GM23248 (cell line): Measurements from ENCODE around the gene SMARCD3. TPM values are rescaled to one million over a fixed set of nuclear protein-coding genes. Genes with fewer than 3 reads are reported as not detected.

Experiments
- DNase-seq: peaks from one replicate; pipeline ENCODE4 v3.0.0-alpha.2; 2015
- H2AFZ ChIP-seq: fragments of 200-600 bp; sonication (generic); 2 replicates; pipeline ENCODE4 v1.6.1; 2016; ENCODE audit warnings: antibody characterized with exemption
- H3F3A ChIP-seq: fragments of 200-600 bp; sonication (generic); 2 replicates; pipeline ENCODE4 v1.6.1; 2016; ENCODE audit warnings: mild to moderate bottlenecking, antibody characterized with exemption, mixed run types; ENCODE audit not compliant: insufficient read depth
- H3K27ac ChIP-seq: fragments of 200-600 bp; sonication (generic); 2 replicates; pipeline ENCODE4 v1.5.1; 2016; ENCODE audit warnings: mild to moderate bottlenecking
- H3K27me3 ChIP-seq: fragments of 200-600 bp; sonication (generic); replicated peaks from 2 replicates; pipeline ENCODE4 v1.6.1; 2016; ENCODE audit warnings: mild to moderate bottlenecking; ENCODE audit not compliant: insufficient read depth
- H3K36me3 ChIP-seq: fragments of 200-600 bp; sonication (generic); 2 replicates; pipeline ENCODE4 v1.6.1; 2016; ENCODE audit warnings: low read depth, mild to moderate bottlenecking
- H3K4me1 ChIP-seq: fragments of 200-600 bp; sonication (generic); 2 replicates; pipeline ENCODE4 v1.6.1; 2016; ENCODE audit warnings: mild to moderate bottlenecking; ENCODE audit not compliant: insufficient read depth
- H3K4me2 ChIP-seq: fragments of 200-600 bp; sonication (generic); one replicate; pipeline ENCODE4 v1.6.1; 2016; ENCODE audit warnings: mild to moderate bottlenecking; ENCODE audit not compliant: unreplicated experiment
- H3K4me3 ChIP-seq: fragments of 200-600 bp; sonication (generic); 2 replicates; pipeline ENCODE4 v1.5.1; 2016; ENCODE audit warnings: mild to moderate bottlenecking
- H3K79me2 ChIP-seq: fragments of 200-600 bp; sonication (generic); 2 replicates; pipeline ENCODE4 v1.6.1; 2016; ENCODE audit warnings: mild to moderate bottlenecking; ENCODE audit not compliant: insufficient read depth
- H3K9ac ChIP-seq: fragments of 200-600 bp; sonication (generic); 2 replicates; pipeline ENCODE4 v1.6.1; 2016; ENCODE audit warnings: mild to moderate bottlenecking
- H3K9me2 ChIP-seq: fragments of 200-600 bp; sonication (generic); 2 replicates; pipeline ENCODE4 v1.6.1; 2016; ENCODE audit warnings: mixed run types, mild to moderate bottlenecking, moderate library complexity; ENCODE audit not compliant: insufficient read depth
- H3K9me3 ChIP-seq: fragments of 200-600 bp; sonication (generic); one replicate; pipeline ENCODE4 v1.6.1; 2017; ENCODE audit warnings: low read depth
- H4K20me1 ChIP-seq: fragments of 200-600 bp; sonication (generic); 2 replicates; pipeline ENCODE4 v1.6.0; 2016; ENCODE audit not compliant: insufficient read depth
- EZH2 ChIP-seq: fragments of 200-600 bp; sonication (generic); IDR thresholded peaks from 2 replicates; pipeline ENCODE4 v1.6.1; 2018; ENCODE audit warnings: antibody characterized with exemption, mild to moderate bottlenecking; ENCODE audit not compliant: insufficient read depth, poor library complexity, severe bottlenecking
- EZH2phosphoT487 ChIP-seq: fragments of 200-600 bp; sonication (generic); IDR thresholded peaks from 2 replicates; pipeline ENCODE4 v1.6.1; 2018; ENCODE audit warnings: antibody characterized with exemption, moderate library complexity, mild to moderate bottlenecking, low read depth; ENCODE audit not compliant: insufficient read depth
- WGBS, 2 experiments: methylation state at CpG; one replicate each; pipeline ENCODE4 v1.1.6; 2015 to 2017; ENCODE audit warnings: low lambda C conversion rate in 2 of 2, low coverage in 1 of 2; ENCODE audit errors: missing lambda C conversion rate in 2 of 2; 5-methylcytosine and 5-hydroxymethylcytosine counted together
- in situ Hi-C: fragments of 300-500 bp; cut with MboI; formaldehyde crosslinking; loops from 2 replicates; pipeline ENCODE4 v1.15.0; 2020
- polyA plus RNA-seq: library from polyadenylated mRNA; unstranded; fragments of >200 nt; fragmentation: Nextera tagmentation; extraction: Ambion mirVana; gene quantifications from 2 replicates; pipeline ENCODE4 v1.2.1, GENCODE V29; 2016
- total RNA-seq: library from RNA; depleted of rRNA; stranded (reverse); fragments of >200 nt; shearing (Covaris generic); gene quantifications from 2 replicates; pipeline ENCODE4 v1.2.3, GENCODE V29; 2014; rRNA removed

SMARCD3 gene
- total RNA-seq (32.2 and 34.0 TPM in 2 replicates), polyA plus RNA-seq (19.8 and 22.4 TPM in 2 replicates)

- peak; percentile 73 for DNase-seq
- peak within 1 kb of the TSS; percentile 82 for H3K27ac ChIP-seq
- peak within 1 kb of the TSS; percentile 91 for H3K4me3 ChIP-seq
- 1 to 2% methylated on average over 61 to 69 of the region's 71 CpGs for WGBS, 2 experiments
- H4K20me1 ChIP-seq: no peaks in the 10 kb centered on the region
- H3K4me1 ChIP-seq: peaks cover 13% of the 10 kb centered on the region; the same call in 1 of the 2 replicates
- no peaks in the 10 kb centered on the region for H3K9me3 ChIP-seq
- H3K79me2 ChIP-seq: no peaks in the 10 kb centered on the region
- TF ChIP-seq EZH2phosphoT487 (no peak), EZH2 (no peak)
- H3K9me2 ChIP-seq: no peaks in the 10 kb centered on the region
- H2AFZ ChIP-seq: peak within 1 kb of the TSS; percentile 80
- peak within 1 kb of the TSS; percentile 87 for H3K9ac ChIP-seq
- no peaks in the 10 kb centered on the region for H3K27me3 ChIP-seq
- no peaks in the 10 kb centered on the region for H3K36me3 ChIP-seq
- H3K4me2 ChIP-seq: peak within 1 kb of the TSS; percentile 91
- H3F3A ChIP-seq: no peaks in the 10 kb centered on the region; the same call in 1 of the 2 replicates
- in situ Hi-C loops: no loop called here
These were observed at the start of gene SMARCD3 for GRCh38 chr7:151248346-151249033. TSS of gene SMARCD3 (minus strand) at chr7:151248694. CDS start at chr7:151248562, 132 bp downstream.

GRCh38 chr7:151296202-151296992, 47.9 kb upstream of the SMARCD3 start:
- no peaks in the 10 kb centered on the region for H3K79me2 ChIP-seq
- no peaks in the 10 kb centered on the region for H3F3A ChIP-seq
- no peak overlapping the region for H3K4me2 ChIP-seq
- 22% methylated on average over 3 of the region's 3 CpGs for WGBS, 2 experiments
- no peaks in the 10 kb centered on the region for H3K36me3 ChIP-seq
- H3K27me3 ChIP-seq: peaks cover 21% of the 10 kb centered on the region
- H3K9ac ChIP-seq: no peak overlapping the region
- TF ChIP-seq EZH2 (no peak), EZH2phosphoT487 (no peak)
- H2AFZ ChIP-seq: no peak overlapping the region
- in situ Hi-C loops: no loop called here
- no peak for DNase-seq
- no peaks in the 10 kb centered on the region for H3K9me2 ChIP-seq
- H3K4me1 ChIP-seq: no peaks in the 10 kb centered on the region
- no peaks in the 10 kb centered on the region for H3K9me3 ChIP-seq
- H3K4me3 ChIP-seq: no peak overlapping the region
- H3K27ac ChIP-seq: no peak overlapping the region
- no peaks in the 10 kb centered on the region for H4K20me1 ChIP-seq

- H3K36me3 ChIP-seq: no peaks in the 10 kb centered on the region
- in situ Hi-C loops: no loop called here
- no peaks in the 10 kb centered on the region for H3F3A ChIP-seq
- H3K4me1 ChIP-seq: no peaks in the 10 kb centered on the region
- no peak overlapping the region for H3K4me2 ChIP-seq
- no peaks in the 10 kb centered on the region for H4K20me1 ChIP-seq
- TF ChIP-seq EZH2phosphoT487 (no peak), EZH2 (no peak)
- H3K9me2 ChIP-seq: no peaks in the 10 kb centered on the region
- no peak overlapping the region for H2AFZ ChIP-seq
- H3K9ac ChIP-seq: no peak overlapping the region
- DNase-seq: no peak
- H3K27ac ChIP-seq: no peak overlapping the region
- H3K27me3 ChIP-seq: peaks cover 32% of the 10 kb centered on the region
- no peak overlapping the region for H3K4me3 ChIP-seq
- H3K9me3 ChIP-seq: no peaks in the 10 kb centered on the region
- no peaks in the 10 kb centered on the region for H3K79me2 ChIP-seq
- 45 to 58% methylated on average over 3 of the region's 3 CpGs for WGBS, 2 experiments
These were observed 44.4 kb upstream of the SMARCD3 start for GRCh38 chr7:151292850-151293249.

- no peaks in the 10 kb centered on the region for H3K79me2 ChIP-seq
- no peaks in the 10 kb centered on the region for H3K9me3 ChIP-seq
- TF ChIP-seq EZH2phosphoT487: no peak
- TF ChIP-seq EZH2: no peak
- no peak overlapping the region for H3K4me3 ChIP-seq
- no peaks in the 10 kb centered on the region for H3K9me2 ChIP-seq
- H3K27me3 ChIP-seq: peaks cover 43% of the 10 kb centered on the region
- H3K4me1 ChIP-seq: no peaks in the 10 kb centered on the region
- H3K27ac ChIP-seq: no peak overlapping the region
- 0 out of 2 replicates have a peak, but pooled peaks cover 4% of the 10 kb centered on the region for H3F3A ChIP-seq
- no peaks in the 10 kb centered on the region for H3K36me3 ChIP-seq
- H3K9ac ChIP-seq: no peak overlapping the region
- no peak overlapping the region for H3K4me2 ChIP-seq
- DNase-seq: no peak
- H2AFZ ChIP-seq: no peak overlapping the region
- in situ Hi-C loops: no loop called here
- H4K20me1 ChIP-seq: no peaks in the 10 kb centered on the region
- WGBS, 2 experiments: 26 to 28% methylated on average over 2 of the region's 2 CpGs
These were observed 42.7 kb upstream of the SMARCD3 start for GRCh38 chr7:151291206-151291605.
